HG02678 (cell line): Measurements from ENCODE around the gene CFAP46.
"Not testable (repeated sequence)": the region's sequence is repeated elsewhere in the genome, so short reads cannot be mapped to it uniquely, and the experiment has no call there.

Experiments
- ATAC-seq: cut with Tn5 transposase; IDR thresholded peaks from one replicate; pipeline ENCODE4 v1.9.1; 2021; ENCODE audit warnings: mild to moderate bottlenecking, moderate library complexity; ENCODE audit not compliant: unreplicated experiment

The CFAP46 gene

GRCh38 chr10:132945125-132945893 is 2.9 kb upstream of the CFAP46 start:
- ATAC-seq: no peak

- no peak for ATAC-seq
Observed at GRCh38 chr10:132944510-132944909, 2.1 kb upstream of the CFAP46 start.

DNA sequence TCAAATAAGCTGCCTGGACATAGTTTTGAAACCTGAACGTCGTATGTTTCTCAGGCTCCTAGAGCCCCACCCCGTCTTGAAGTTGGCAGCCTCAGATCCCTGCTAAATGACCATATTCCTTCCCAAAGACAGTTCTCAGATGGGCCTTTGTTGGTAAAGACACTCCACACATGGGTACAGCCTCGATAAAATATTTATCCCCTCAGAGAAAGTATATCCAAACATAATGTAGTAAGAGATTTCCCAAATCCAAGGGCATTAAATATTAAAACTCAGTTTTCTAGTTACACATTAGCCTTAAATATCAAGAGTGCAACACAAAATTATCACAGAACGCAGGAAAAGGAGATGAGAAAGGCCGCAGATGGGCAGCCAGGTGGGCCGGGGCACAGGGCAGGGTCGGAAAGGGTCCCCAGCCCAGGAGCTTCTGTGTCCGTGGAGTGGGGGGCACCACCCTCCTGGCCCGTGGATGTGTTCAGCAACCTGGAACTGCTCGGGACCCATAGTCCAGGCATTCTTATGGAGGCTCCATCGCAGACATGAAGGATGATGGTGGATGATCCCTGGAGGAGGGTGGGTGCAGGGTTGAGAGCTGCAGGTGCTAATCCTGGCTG is 1.5 kb upstream of the CFAP46 start:
- no peak for ATAC-seq

GRCh38 chr10:132943058-132943790 is 854 bp upstream of the CFAP46 start:
- no peak for ATAC-seq

DNA sequence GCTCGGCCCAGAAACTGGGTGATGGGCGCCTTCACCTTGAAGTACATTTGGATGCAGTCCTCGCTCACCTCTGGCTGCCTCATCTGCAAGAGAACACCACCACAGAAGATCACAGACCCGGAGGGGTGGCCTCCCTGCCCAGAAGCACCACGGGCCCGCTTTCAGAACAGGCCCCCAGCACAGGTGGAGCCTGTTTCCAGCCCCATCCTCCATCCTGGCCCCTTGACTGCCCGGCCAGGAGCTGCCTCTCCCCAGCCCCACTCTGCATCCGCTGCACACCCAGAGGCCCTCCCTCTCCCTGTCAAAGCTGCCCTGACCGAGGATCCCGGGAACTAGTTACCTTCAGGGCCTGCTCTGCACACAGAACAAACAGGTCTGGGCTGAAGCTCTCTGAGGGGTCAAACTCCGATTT is 724 bp downstream of the CFAP46 start:
- no peak for ATAC-seq

GRCh38 chr10:132940791-132941465 is 1.4 kb downstream of the CFAP46 start:
- ATAC-seq: no peak

DNA sequence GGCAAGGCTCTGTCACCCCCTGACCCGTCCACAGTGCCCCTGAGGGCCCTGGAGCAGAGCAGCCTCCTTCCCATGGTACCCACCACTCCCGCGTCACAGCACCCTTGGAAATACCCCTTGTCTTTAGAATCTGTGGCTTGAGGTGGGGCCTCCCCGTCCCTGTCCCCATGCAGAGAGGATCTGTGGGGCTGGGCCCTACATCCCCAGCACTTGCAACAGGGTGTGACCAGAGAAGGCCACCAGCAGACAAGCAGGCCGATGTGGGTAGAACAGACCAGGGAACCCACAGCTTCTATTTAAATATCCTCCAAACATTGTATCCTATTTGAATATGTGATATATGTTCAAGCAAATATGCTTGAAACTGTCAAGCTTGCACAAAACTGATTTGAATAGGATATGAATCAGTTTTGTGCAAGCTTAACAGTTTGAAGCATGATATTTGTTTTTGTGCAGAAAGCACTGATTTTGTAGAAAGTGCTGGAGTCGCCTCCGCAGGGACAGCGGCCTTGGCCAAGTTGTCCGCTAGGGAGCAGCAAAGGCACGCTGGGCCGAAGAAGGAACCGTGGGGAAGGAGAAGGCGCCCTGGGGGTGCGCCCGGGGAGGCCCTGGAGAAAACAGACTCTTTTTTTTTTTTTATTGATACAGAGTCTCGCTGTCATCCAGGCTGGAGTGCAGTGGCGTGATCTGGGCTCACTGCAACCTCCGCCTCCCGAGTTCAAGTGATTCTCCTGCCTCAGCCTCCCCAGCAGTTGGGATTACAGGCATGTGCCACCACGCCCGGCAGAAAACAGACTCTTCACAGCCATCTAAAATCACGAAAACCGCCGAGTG is 2.2 kb downstream of the CFAP46 start:
- no peak for ATAC-seq

DNA sequence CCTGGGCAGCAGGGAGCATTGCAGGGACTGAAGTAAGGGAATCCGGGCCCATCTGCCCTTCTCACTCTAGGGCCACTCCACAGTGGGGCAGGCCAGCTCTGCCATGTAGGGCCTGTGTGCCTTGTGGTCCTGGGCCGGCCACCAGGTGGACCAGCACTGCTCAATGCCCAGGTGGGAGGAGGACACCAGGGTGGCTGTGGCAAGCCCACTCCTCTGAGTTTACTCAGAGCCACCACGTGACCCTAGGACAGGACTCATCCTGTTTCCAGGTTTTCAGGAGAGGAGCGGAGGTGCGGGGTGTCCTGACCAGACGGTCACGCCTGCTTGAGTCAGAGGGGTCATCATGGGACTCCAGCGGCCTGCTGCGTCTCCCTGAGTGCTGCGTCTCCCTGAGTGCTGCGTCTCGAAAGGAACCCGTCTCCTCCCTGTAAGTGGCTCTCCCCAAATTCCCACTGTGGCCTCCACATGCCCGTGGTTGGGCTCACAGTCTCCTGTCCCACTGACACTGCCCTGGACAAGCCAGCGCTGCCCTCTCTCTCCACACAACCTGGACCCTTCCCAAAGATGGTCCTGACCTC is 2.9 kb downstream of the CFAP46 start:
- ATAC-seq: no peak

DNA sequence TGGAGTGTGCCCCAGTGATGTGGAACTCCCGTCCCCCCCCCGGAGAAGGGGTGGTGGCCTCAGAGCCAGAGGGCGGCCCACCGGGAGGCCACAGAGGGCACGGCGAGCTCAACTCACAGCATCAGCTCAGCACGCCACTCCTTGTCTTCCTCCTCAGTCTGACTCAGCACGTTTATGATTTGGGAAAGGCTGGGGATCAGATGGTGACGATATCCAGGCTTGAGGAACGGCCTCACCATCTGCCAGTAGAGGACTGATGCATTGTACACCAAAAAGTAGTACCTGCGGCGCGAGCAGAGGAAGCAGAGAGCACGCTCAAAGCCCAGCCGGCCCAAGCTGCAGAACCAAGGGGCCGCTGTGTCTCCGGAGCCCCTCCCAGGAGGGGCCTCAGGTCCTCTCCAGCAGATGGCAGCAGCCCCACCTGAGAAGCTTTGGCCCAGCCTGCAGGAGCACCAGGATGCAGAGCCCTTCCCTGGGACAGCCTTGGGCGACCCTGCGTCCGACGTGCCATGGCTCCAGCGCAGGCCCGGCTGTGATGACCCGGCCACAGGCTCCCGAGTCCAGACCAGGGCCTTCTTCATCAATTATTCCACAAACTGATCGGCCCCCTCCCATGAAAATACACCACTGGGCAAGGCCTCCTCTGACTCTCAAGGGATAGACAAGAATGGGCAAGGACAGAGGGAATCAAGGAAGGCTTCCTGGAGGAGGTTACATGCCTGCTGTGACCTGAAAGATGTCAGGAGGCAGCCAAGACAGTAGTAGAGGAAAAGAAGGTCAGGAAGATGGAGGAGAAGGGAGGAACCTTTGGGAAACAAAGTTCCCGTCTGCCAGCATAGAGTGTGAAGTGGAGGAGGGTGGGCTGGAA is 3.7 kb downstream of the CFAP46 start:
- no peak for ATAC-seq

- ATAC-seq: no peak
Observed at GRCh38 chr10:132937861-132938260, 4.5 kb downstream of the CFAP46 start.

DNA sequence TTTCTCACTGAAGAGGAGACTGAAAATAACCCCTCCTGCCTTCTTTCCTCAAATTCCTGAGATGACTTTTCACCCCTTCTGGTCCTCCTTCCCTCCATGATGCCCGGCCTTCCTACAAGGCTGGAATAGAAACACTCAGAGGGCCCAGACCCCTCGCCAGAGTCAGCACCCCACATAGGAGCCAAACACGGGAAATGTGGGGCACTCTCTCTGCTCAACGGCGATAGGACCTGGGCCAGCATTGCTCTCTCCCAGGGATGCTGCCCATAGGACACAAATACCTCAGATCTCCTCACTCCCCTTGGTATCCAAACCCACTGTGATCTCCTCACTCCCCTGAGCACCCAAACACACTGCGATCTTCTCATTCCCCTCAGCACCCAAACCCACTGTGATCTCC is 7.4 kb downstream of the CFAP46 start:
- no peak for ATAC-seq

DNA sequence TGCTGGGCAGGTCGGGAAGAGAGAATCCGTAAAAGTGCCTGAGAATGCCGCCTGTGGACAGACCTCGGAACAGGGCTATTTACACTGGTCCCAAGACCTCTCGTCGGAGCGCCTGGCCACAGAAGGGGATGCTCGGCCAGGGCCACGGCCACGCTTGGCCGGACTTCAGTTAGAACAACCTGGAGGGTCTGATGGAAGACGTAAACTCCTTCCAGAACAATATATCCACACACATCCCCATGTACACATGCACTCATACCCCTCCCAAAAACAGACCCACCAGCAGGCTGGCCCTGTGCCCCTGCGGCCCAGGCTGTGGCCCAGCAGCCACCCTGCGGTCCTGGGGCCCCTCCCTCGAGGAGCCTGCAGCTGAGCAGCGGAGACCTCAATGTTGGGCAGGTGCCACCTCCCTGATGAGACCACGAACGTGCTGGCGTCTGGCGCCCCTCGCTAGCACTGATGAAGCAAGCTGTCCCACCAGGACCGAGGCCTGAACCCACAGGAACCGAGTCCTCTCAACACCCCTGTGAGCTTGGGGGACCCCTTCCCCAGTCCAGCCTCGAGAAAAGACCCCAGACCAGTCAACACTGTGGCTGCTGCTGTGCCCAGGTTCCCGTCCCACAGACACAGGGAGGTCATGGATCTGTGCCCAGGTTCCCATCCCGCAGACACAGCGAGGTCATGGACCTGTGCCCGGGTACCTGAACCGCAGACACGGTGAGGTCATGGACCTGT is 8.9 kb downstream of the CFAP46 start:
- ATAC-seq: no peak

DNA sequence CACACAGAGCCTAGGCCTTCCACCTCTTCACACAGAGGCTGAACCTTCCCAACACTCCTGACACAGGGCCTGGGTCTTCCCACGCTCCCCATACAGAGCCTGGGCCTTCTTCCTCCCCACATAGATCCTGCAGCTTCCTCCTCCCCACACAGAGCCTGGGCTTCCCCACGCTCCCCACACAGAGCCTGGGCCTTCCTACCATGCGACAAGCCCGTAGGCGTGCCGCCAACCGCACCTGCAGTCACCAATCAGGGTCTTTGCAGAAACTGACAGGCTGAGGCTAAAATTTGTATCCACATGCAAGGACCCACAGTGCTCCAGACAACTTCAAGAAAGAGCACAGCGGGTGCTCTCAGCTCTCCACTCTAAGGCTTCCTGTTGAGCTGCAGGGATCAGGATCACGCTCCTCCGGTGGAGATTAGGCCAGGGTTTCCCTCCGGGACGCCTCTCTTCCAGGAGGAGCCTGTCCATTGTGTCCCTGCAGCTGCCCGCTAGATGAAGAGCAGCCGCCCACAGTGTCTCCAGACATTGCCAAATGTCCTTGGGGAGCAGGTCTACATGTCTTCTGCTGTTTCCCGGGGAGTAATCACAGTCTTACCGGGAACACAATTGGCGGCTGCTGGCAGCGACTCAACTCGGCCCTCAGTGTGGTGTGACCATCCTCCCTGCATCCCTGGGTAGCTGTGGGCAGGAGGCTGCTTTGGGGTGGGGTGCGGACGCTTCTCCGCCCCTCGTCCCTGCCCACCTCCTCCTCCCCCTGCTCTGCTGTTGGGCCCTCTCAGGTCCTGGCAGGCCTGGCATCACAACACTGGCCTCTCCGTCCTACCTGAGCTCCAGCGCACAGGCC is 9.7 kb downstream of the CFAP46 start:
- ATAC-seq: no peak

DNA sequence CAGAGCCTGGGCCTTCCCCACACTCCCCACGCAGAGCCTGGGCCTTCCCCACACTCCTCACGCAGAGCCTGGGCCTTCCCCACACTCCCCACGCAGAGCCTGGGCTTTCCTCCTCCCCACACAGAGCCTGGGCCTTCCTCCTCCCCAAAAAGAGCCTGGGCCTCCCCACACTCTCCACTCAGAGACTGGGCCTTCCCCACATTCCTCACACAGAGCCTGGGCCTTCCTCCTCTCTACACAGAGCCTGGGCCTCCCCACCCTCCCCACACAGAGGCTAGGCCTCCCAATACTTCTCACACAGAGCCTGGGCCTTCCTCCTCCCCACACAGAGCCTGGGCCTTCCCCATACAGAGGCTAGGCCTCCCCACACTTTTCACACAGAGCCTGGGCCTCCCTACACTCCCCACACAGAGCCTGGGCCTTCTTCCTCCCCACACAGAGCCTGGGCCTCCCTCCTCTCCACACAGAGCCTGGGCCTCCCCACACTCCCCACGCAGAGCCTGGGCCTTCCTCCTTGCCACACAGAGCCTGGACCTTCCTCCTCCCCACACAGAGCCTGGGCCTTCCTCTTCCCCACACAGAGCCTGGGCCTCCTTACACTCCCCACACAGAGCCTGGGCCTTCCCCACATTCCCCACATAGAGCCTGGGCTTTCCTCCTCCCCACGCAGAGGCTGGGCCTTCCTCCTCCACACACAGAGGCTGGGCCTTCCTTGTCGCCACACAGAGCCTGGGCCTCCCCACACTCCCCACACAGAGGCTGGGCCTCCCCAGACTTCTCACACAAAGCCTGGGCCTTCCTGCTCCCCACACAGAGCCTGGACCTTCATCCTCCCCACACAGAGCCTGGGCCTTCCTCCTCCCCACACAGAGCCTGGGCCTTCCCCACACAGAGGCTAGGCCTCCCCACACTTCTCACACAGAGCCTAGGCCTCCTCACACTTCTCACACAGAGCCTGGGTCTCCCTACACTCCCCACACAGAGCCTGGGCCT is 10.8 kb downstream of the CFAP46 start:
- ATAC-seq: not testable (repeated sequence)

DNA sequence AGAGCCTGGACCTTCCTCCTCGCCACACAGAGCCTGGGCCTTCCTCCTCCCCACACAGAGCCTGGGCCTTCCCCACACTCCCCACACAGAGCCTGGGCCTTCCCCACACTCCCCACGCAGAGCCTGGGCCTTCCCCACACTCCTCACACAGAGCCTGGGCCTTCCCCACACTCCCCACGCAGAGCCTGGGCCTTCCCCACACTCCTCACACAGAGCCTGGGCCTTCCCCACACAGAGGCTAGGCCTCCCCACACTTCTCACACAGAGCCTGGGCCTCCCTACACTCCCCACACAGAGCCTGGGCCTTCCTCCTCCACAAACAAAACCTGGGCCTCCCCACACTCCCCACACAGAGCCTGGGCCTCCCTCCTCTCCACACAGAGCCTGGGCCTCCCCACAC is 11.7 kb downstream of the CFAP46 start:
- ATAC-seq: not testable (repeated sequence)

GRCh38 chr10:132929953-132930548 is 12.3 kb downstream of the CFAP46 start:
- peak; percentile 43 for ATAC-seq
